Measurements from ENCODE around the gene TTLL12. TPM values are rescaled to one million over a fixed set of nuclear protein-coding genes. Genes with fewer than 3 reads are reported as not detected.

TTLL12 gene
- total and polyA plus RNA-seq, 2 of the 8 experiments (the other 6 are each of a cell fraction or from before 2014, with no cell fraction given): 101 to 124 TPM

DNA sequence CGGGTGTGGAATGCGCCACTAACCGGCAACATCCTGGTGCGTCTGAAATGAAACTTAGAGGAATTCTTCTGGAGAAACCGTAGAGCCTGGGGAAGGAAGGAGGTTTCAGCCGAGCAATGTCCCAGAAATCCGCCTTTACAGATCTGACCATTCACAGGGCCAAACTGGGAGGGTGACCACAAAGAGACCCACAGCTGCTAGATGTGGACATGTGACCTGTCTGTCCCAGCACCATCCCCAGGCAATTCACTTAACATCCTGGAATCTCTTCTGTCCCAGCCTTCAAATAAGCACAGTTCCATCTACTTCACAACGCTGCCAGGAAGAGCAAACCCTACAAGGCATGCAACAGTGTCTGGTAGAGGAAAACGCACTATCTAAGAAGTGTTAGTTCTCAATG, 53.5 kb downstream of the TTLL12 start:
- H2BK20ac ChIP-seq (ENCODE audit: low read length): no peak overlapping the region
- H2BK5ac ChIP-seq (ENCODE audit: low read depth, low read length): 0 out of 2 replicates have a peak overlapping the region, but pooled peaks have one; percentile 21
- ChIA-PET POLR2A (ENCODE audit: partially characterized antibody) (no interaction called here), CTCF (ENCODE audit: partially characterized antibody) (interaction anchor here (1.2 to 1.7 kb wide), 3 partner anchors 12 to 55 kb away, joined by 3 to 5 read pairs (median 3); no protein-coding TSS in a partner anchor)
- DNase-seq (ENCODE audit: low read depth in 1 of 2, low spot score in 2 of 2) (no peak), FAIRE-seq (no peak)
- no peak overlapping the region for H3K56ac ChIP-seq (replicated peaks; ENCODE audit: insufficient read length, low read depth, low read length)
- no peak overlapping the region for H2BK120ac ChIP-seq (replicated peaks; ENCODE audit: low read depth, low read length)
- no peak overlapping the region; the same call in 1 of the 2 replicates for H4K8ac ChIP-seq (ENCODE audit: extremely low read depth, insufficient read depth, low read length)
- no peak overlapping the region for H2BK15ac ChIP-seq (ENCODE audit: low read length)
- H3K4me3 ChIP-seq (ENCODE audit: extremely low read depth in 1 of 4, insufficient read depth in 2 of 4, low read depth in 3 of 4, low read length in 4 of 4): no peak overlapping the region
- no peaks in the 10 kb centered on the region for H3K79me2 ChIP-seq (ENCODE audit: control insufficient read depth in 1 of 2, insufficient read depth in 2 of 2, low read length in 2 of 2)
- H3K18ac ChIP-seq (ENCODE audit: extremely low read depth, low read length): no peak overlapping the region
- H3K4me2 ChIP-seq (ENCODE audit: insufficient read depth in 1 of 2, low read depth in 2 of 2, low read length in 2 of 2): no peak overlapping the region
- H3K27me3 ChIP-seq (replicated peaks in 1 of 4; ENCODE audit: control insufficient read depth in 3 of 4, extremely low read depth in 1 of 4, insufficient read depth in 3 of 4, low read length in 3 of 4): no peaks in the 10 kb centered on the region
- H4K5ac ChIP-seq (ENCODE audit: insufficient read length, low read depth, low read length): no peak overlapping the region
- 90% methylated on average over 9 of the region's 9 CpGs; no CpG with 5 or more reads in 1 of the 2 experiments for WGBS, 2 experiments (ENCODE audit: extremely low coverage in 1 of 2, insufficient coverage in 1 of 2, insufficient read length in 1 of 2, insufficient replicate concordance in 2 of 2, low coverage in 1 of 2, low lambda C conversion rate in 2 of 2, missing lambda C conversion rate in 1 of 2)
- H2AFZ ChIP-seq (ENCODE audit: low read length): no peak overlapping the region
- H3K27ac ChIP-seq (ENCODE audit: low read depth, low read length): no peak overlapping the region
- no peak overlapping the region for H2AK5ac ChIP-seq (ENCODE audit: low read depth, low read length)
- H4K20me1 ChIP-seq (replicated peaks in 1 of 2; ENCODE audit: control insufficient read depth in 1 of 2, insufficient read depth in 2 of 2, low read length in 2 of 2): peaks cover 3 to 19% of the 10 kb centered on the region in 2 experiments
- no peak overlapping the region for H3K9ac ChIP-seq (replicated peaks in 1 of 4; ENCODE audit: extremely low read depth in 1 of 4, low read depth in 3 of 4, low read length in 3 of 4)
- no peak overlapping the region for H4K91ac ChIP-seq (replicated peaks; ENCODE audit: insufficient read length, low read length)
- H3K4ac ChIP-seq (replicated peaks; ENCODE audit: insufficient read length, low read depth, low read length): no peak overlapping the region
- H3K23me2 ChIP-seq (ENCODE audit: low read depth, low read length): no peaks in the 10 kb centered on the region
- H3K23ac ChIP-seq (ENCODE audit: insufficient read length): no peak overlapping the region
- peaks cover 6 to 46% (median 15%) of the 10 kb centered on the region in 4 experiments; a peak in 6 of 8 replicates for H3K36me3 ChIP-seq (ENCODE audit: control insufficient read depth in 2 of 4, insufficient read depth in 4 of 4, low read length in 3 of 4)
- peaks cover 0 to 6% (median 0%) of the 10 kb centered on the region in 4 experiments; a peak in 3 of 7 replicates for H3K4me1 ChIP-seq (replicated peaks in 1 of 4; ENCODE audit: control insufficient read depth in 3 of 4, insufficient read depth in 4 of 4, low read length in 3 of 4)
- peaks cover 5% of the 10 kb centered on the region for H3K79me1 ChIP-seq (ENCODE audit: low read depth, low read length)
- no peaks in the 10 kb centered on the region for H3K9me3 ChIP-seq (ENCODE audit: insufficient read depth in 2 of 2, low read depth in 1 of 2, low read length in 1 of 2)
- H2BK12ac ChIP-seq (ENCODE audit: low read depth, low read length): no peak overlapping the region
- no peak overlapping the region for H3K14ac ChIP-seq (ENCODE audit: insufficient read length)
- TF ChIP-seq, protein P1, sequence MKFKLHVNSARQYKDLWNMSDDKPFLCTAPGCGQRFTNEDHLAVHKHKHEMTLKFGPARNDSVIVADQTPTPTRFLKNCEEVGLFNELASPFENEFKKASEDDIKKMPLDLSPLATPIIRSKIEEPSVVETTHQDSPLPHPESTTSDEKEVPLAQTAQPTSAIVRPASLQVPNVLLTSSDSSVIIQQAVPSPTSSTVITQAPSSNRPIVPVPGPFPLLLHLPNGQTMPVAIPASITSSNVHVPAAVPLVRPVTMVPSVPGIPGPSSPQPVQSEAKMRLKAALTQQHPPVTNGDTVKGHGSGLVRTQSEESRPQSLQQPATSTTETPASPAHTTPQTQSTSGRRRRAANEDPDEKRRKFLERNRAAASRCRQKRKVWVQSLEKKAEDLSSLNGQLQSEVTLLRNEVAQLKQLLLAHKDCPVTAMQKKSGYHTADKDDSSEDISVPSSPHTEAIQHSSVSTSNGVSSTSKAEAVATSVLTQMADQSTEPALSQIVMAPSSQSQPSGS (IDR thresholded peaks at IDR 0.05; ENCODE audit: low read length): no peak
- TF ChIP-seq EP300 (IDR thresholded peaks at IDR 0.05; ENCODE audit: borderline replicate concordance in 1 of 2, low read depth in 2 of 2, low read length in 2 of 2): no peak
- TF ChIP-seq, protein P2, sequence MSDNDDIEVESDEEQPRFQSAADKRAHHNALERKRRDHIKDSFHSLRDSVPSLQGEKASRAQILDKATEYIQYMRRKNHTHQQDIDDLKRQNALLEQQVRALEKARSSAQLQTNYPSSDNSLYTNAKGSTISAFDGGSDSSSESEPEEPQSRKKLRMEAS (IDR thresholded peaks at IDR 0.05): no peak
- no peak for TF ChIP-seq HDAC6 (IDR thresholded peaks at IDR 0.05; ENCODE audit: low read depth, low read length)
- no peak for TF ChIP-seq SIRT6 (IDR thresholded peaks at IDR 0.05; ENCODE audit: low read length)
- TF ChIP-seq RFX5 (IDR thresholded peaks at IDR 0.05; ENCODE audit: borderline replicate concordance, low read depth, low read length): no peak
- TF ChIP-seq CHD1 (IDR thresholded peaks at IDR 0.05; ENCODE audit: low read depth, low read length): no peak
- no peak for TF ChIP-seq MAFK (IDR thresholded peaks at IDR 0.05; ENCODE audit: low read depth, low read length)
- TF ChIP-seq JUN (IDR thresholded peaks at IDR 0.05; ENCODE audit: low read depth, low read length): no peak
- no peak for TF ChIP-seq BCL11A (IDR thresholded peaks at IDR 0.05; ENCODE audit: low read depth in 2 of 2, low read length in 2 of 2)
- no peak for TF ChIP-seq CHD2 (IDR thresholded peaks at IDR 0.05; ENCODE audit: low read length)
- TF ChIP-seq YY1 (IDR thresholded peaks at IDR 0.05; ENCODE audit: low read depth, low read length): no peak
